ENCODE results near the gene AP5S1. TPM values are rescaled to one million over a fixed set of nuclear protein-coding genes. Genes with fewer than 3 reads are reported as not detected.

The AP5S1 gene
- total RNA-seq, 1 donor from 2014 or later = 15.4 TPM

- DNase-seq (ENCODE audit: low read depth in 2 of 2) = no peak
These were observed 53.2 kb downstream of the AP5S1 start for GRCh38 chr20:3873507-3873906.

GRCh38 chr20:3874194-3874844 is 54.0 kb downstream of the AP5S1 start:
- no peak for DNase-seq (ENCODE audit: low read depth in 2 of 2)

GRCh38 chr20:3875378-3875974 is 55.1 kb downstream of the AP5S1 start:
- DNase-seq (ENCODE audit: low read depth in 2 of 2) = no peak

GRCh38 chr20:3876000-3876399 is 55.7 kb downstream of the AP5S1 start:
- DNase-seq (ENCODE audit: low read depth in 2 of 2) = no peak

GRCh38 chr20:3876676-3877075 is 56.3 kb downstream of the AP5S1 start:
- peak; percentile 15 to 74 for DNase-seq (ENCODE audit: low read depth in 2 of 2)

Other genes with a start within 250 kb of the AP5S1 start
- gene GFRA4, start 157.1 kb upstream of the AP5S1 start, total RNA-seq = not detected in 2 replicates
- gene ADAM33, start 138.5 kb upstream of the AP5S1 start, total RNA-seq = under 0.01 TPM in 1 of 2 replicates, not detected in the other
- not detected in 2 replicates for gene SIGLEC1, start 107.9 kb upstream of the AP5S1 start, total RNA-seq
- gene HSPA12B, start 87.9 kb upstream of the AP5S1 start, total RNA-seq = 10.2 and 14.2 TPM in 2 replicates
- gene ADISSP, start 52.8 kb upstream of the AP5S1 start, total RNA-seq = 22.1 and 24.0 TPM in 2 replicates
- gene SPEF1, start 39.1 kb upstream of the AP5S1 start, total RNA-seq = under 0.01 TPM in 1 of 2 replicates, not detected in the other
- 65.5 and 77.4 TPM in 2 replicates for gene CENPB, start 33.8 kb upstream of the AP5S1 start, total RNA-seq
- gene CDC25B, start 24.2 kb upstream of the AP5S1 start, total RNA-seq = 27.5 and 31.4 TPM in 2 replicates
- gene MAVS, start 26.3 kb downstream of the AP5S1 start, total RNA-seq = 14.5 and 18.0 TPM in 2 replicates
- gene PANK2, start 68.8 kb downstream of the AP5S1 start, total RNA-seq = 29.4 and 30.1 TPM in 2 replicates
- 2.1 and 5.2 TPM in 2 replicates for gene RNF24, start 195.0 kb downstream of the AP5S1 start, total RNA-seq

All from dermis microvascular lymphatic vessel endothelial cell (primary cell).